GM11168 (cell line): ENCODE measurements around the gene RABGGTB.
"Not testable (repeated sequence)": the region's sequence is repeated elsewhere in the genome, so short reads cannot be mapped to it uniquely, and the experiment has no call there.

Experiments
- in situ Hi-C: fragments of 300-500 bp; cut with MboI; formaldehyde crosslinking; loops from one replicate; pipeline ENCODE4 v1.12.0; 2022; ENCODE audit warnings: low sequenced_read_pairs; ENCODE audit not compliant: unreplicated experiment

RABGGTB gene

GRCh38 chr1:75794382-75794781, 8.3 kb downstream of the RABGGTB start:
- in situ Hi-C loops = no loop called here

GRCh38 chr1:75795703-75796193, 9.7 kb downstream of the RABGGTB start:
- in situ Hi-C loops = no loop called here

- in situ Hi-C loops = no loop called here
These were observed 10.6 kb downstream of the RABGGTB start, which contains the start of gene MSH4 for GRCh38 chr1:75796376-75797272. Gene MSH4 (plus strand): TSS chr1:75796882. CDS start chr1:75796986, 104 bp downstream.

GRCh38 chr1:75797273-75797588, 11.2 kb downstream of the RABGGTB start:
- in situ Hi-C loops = no loop called here

- in situ Hi-C loops = no loop called here
These were observed 11.7 kb downstream of the RABGGTB start for GRCh38 chr1:75797606-75798216.

- in situ Hi-C loops = not testable (repeated sequence)
These were observed 15.4 kb downstream of the RABGGTB start for GRCh38 chr1:75801480-75801879.

GRCh38 chr1:75808921-75809320, 22.9 kb downstream of the RABGGTB start:
- in situ Hi-C loops = no loop called here

- in situ Hi-C loops = not testable (repeated sequence)
These were observed 24.1 kb downstream of the RABGGTB start for GRCh38 chr1:75810113-75810512.

- in situ Hi-C loops = no loop called here
These were observed 25.3 kb downstream of the RABGGTB start for GRCh38 chr1:75811211-75811981.

- in situ Hi-C loops = no loop called here
These were observed 26.0 kb downstream of the RABGGTB start for GRCh38 chr1:75812065-75812464.

GRCh38 chr1:75823596-75823995, 37.5 kb downstream of the RABGGTB start:
- in situ Hi-C loops = not testable (repeated sequence)

GRCh38 chr1:75836528-75837100, 50.6 kb downstream of the RABGGTB start:
- in situ Hi-C loops = no loop called here

- in situ Hi-C loops = no loop called here
These were observed 52.0 kb downstream of the RABGGTB start for GRCh38 chr1:75838079-75838478.

- in situ Hi-C loops = no loop called here
These were observed 55.4 kb downstream of the RABGGTB start for GRCh38 chr1:75841421-75841820.
